HEK293 (cell line): ENCODE measurements around the gene SYT2.
"Not testable (repeated sequence)": the region's sequence is repeated elsewhere in the genome, so short reads cannot be mapped to it uniquely, and the experiment has no call there.

Experiments
- CTCF ChIA-PET: fragments of 350-600 bp; formaldehyde crosslinking; extraction: SDS; loops from one replicate; lab custom pipeline; 2021; ENCODE audit warnings: antibody characterized with exemption; lab: Yijun Ruan, JAX
- POLR2A ChIA-PET: fragments of 300-600 bp; formaldehyde crosslinking; extraction: SDS; loops from one replicate; lab custom pipeline; 2020; ENCODE audit warnings: antibody characterized with exemption, inconsistent platforms; lab: Yijun Ruan, JAX
- H3K27ac ChIP-seq: fragments of 200-500 bp; sonication (Bioruptor generic); 2 replicates; pipeline ENCODE4 v1.5.1; 2014; ENCODE audit warnings: low read depth, low read length, control low read depth, inconsistent platforms; ENCODE audit errors: extremely low read depth
- H3K36me3 ChIP-seq, 2 experiments: fragments of 200-500 bp in 1 of 2; sonication (Bioruptor generic) in 1 of 2; 1 replicate in 1 of 2; 2 replicates in 1 of 2; pipeline ENCODE4 v1.5.1; 2014 to 2017; ENCODE audit warnings: inconsistent platforms in 2 of 2, low read length in 2 of 2; ENCODE audit not compliant: control insufficient read depth in 2 of 2, insufficient read depth in 1 of 2
- H3K4me1 ChIP-seq: fragments of 200-500 bp; sonication (Bioruptor generic); 2 replicates; pipeline ENCODE4 v1.5.1; 2014; ENCODE audit warnings: mild to moderate bottlenecking, low read length, inconsistent platforms; ENCODE audit not compliant: control insufficient read depth, insufficient read depth
- H3K4me3 ChIP-seq: 2 replicates; pipeline ENCODE4 v1.5.1; 2011; ENCODE audit warnings: low read depth, mild to moderate bottlenecking, control low read depth, low read length, moderate library complexity
- H3K9me3 ChIP-seq: fragments of 200-500 bp; sonication (Bioruptor generic); 2 replicates; pipeline ENCODE4 v1.5.1; 2014; ENCODE audit warnings: low read depth, low read length, inconsistent platforms; ENCODE audit not compliant: control insufficient read depth, insufficient read depth
- AEBP2 ChIP-seq: fragments of 450-650 bp; formaldehyde crosslinking; IDR thresholded peaks from 2 replicates; pipeline ENCODE4 v1.5.1; 2016; ENCODE audit warnings: missing biosample characterization, missing genetic modification characterization, borderline replicate concordance
- GFI1B ChIP-seq: fragments of 450-650 bp; formaldehyde crosslinking; IDR thresholded peaks from 2 replicates; pipeline ENCODE4 v1.5.1; 2016; ENCODE audit warnings: missing biosample characterization, missing genetic modification characterization
- GLI2 ChIP-seq: fragments of 450-650 bp; formaldehyde crosslinking; IDR thresholded peaks from 2 replicates; pipeline ENCODE4; 2017; ENCODE audit warnings: missing biosample characterization, missing genetic modification characterization, low read depth, borderline replicate concordance
- KLF7 ChIP-seq: fragments of 450-650 bp; formaldehyde crosslinking; IDR thresholded peaks from 2 replicates; pipeline ENCODE4 v1.5.1; 2016; ENCODE audit warnings: missing biosample characterization, missing genetic modification characterization, borderline replicate concordance
- OVOL3 ChIP-seq: fragments of 450-650 bp; formaldehyde crosslinking; IDR thresholded peaks from 2 replicates; pipeline ENCODE4 v1.5.1; 2016; ENCODE audit warnings: missing biosample characterization, missing genetic modification characterization
- PRDM1 ChIP-seq: fragments of 450-650 bp; formaldehyde crosslinking; IDR thresholded peaks from 2 replicates; pipeline ENCODE4; 2016; ENCODE audit warnings: missing biosample characterization, missing genetic modification characterization
- ZBTB11 ChIP-seq: fragments of 450-650 bp; formaldehyde crosslinking; conservative IDR thresholded peaks from 2 replicates; pipeline ENCODE4 v1.5.1; 2016; ENCODE audit warnings: low read depth, missing biosample characterization, missing genetic modification characterization
- ZNF140 ChIP-seq: fragments of 450-650 bp; formaldehyde crosslinking; IDR thresholded peaks from 2 replicates; pipeline ENCODE4 v1.5.1; 2016; ENCODE audit warnings: missing biosample characterization, missing genetic modification characterization
- ZNF202 ChIP-seq: fragments of 450-650 bp; formaldehyde crosslinking; IDR thresholded peaks from 2 replicates; pipeline ENCODE4 v1.5.1; 2016; ENCODE audit warnings: missing biosample characterization, missing genetic modification characterization, borderline replicate concordance
- ZNF223 ChIP-seq: fragments of 450-650 bp; formaldehyde crosslinking; IDR thresholded peaks from 2 replicates; pipeline ENCODE4 v1.5.1; 2016; ENCODE audit warnings: missing biosample characterization, missing genetic modification characterization
- ZNF239 ChIP-seq: fragments of 450-650 bp; formaldehyde crosslinking; IDR thresholded peaks from 2 replicates; pipeline ENCODE4 v1.5.1; 2016; ENCODE audit warnings: missing biosample characterization, missing genetic modification characterization
- ZNF266 ChIP-seq: fragments of 450-650 bp; formaldehyde crosslinking; IDR thresholded peaks from 2 replicates; pipeline ENCODE4 v1.5.1; 2016; ENCODE audit warnings: missing biosample characterization, missing genetic modification characterization, low read depth
- ZNF341 ChIP-seq: fragments of 450-650 bp; formaldehyde crosslinking; IDR thresholded peaks from 2 replicates; pipeline ENCODE4; 2016; ENCODE audit warnings: low read depth, missing biosample characterization, missing genetic modification characterization
- ZNF394 ChIP-seq: fragments of 450-650 bp; formaldehyde crosslinking; IDR thresholded peaks from 2 replicates; pipeline ENCODE4 v1.5.1; 2016; ENCODE audit warnings: missing biosample characterization, missing genetic modification characterization, mild to moderate bottlenecking, moderate library complexity, borderline replicate concordance
- ZNF404 ChIP-seq: fragments of 450-650 bp; formaldehyde crosslinking; IDR thresholded peaks from 2 replicates; pipeline ENCODE4 v1.5.1; 2017; ENCODE audit warnings: missing biosample characterization, missing genetic modification characterization
- ZNF433 ChIP-seq: fragments of 450-650 bp; formaldehyde crosslinking; IDR thresholded peaks from 2 replicates; pipeline ENCODE4 v1.5.1; 2016; ENCODE audit warnings: missing biosample characterization, missing genetic modification characterization, low read depth
- ZNF510 ChIP-seq: fragments of 450-650 bp; formaldehyde crosslinking; IDR thresholded peaks from 2 replicates; pipeline ENCODE4 v1.5.1; 2018; ENCODE audit warnings: mild to moderate bottlenecking, missing genetic modification characterization, missing biosample characterization; ENCODE audit not compliant: insufficient replicate concordance
- ZNF514 ChIP-seq: fragments of 450-650 bp; formaldehyde crosslinking; IDR thresholded peaks from 2 replicates; pipeline ENCODE4 v1.5.1; 2016; ENCODE audit warnings: missing biosample characterization, missing genetic modification characterization
- ZNF555 ChIP-seq: fragments of 450-650 bp; formaldehyde crosslinking; conservative IDR thresholded peaks from 2 replicates; pipeline ENCODE4 v1.5.1; 2017; ENCODE audit warnings: missing biosample characterization, mild to moderate bottlenecking, missing genetic modification characterization, inconsistent platforms
- ZNF558 ChIP-seq: fragments of 450-650 bp; formaldehyde crosslinking; IDR thresholded peaks from 2 replicates; pipeline ENCODE4 v1.5.1; 2016; ENCODE audit warnings: missing biosample characterization, missing genetic modification characterization
- ZNF560 ChIP-seq: fragments of 450-650 bp; formaldehyde crosslinking; IDR thresholded peaks from 2 replicates; pipeline ENCODE4 v1.5.1; 2017; ENCODE audit warnings: missing biosample characterization, missing genetic modification characterization, borderline replicate concordance
- ZNF580 ChIP-seq: fragments of 450-650 bp; formaldehyde crosslinking; IDR thresholded peaks from 2 replicates; pipeline ENCODE4 v1.5.1; 2016; ENCODE audit warnings: missing biosample characterization, missing genetic modification characterization
- ZNF645 ChIP-seq: fragments of 450-650 bp; formaldehyde crosslinking; IDR thresholded peaks from 2 replicates; pipeline ENCODE4; 2016; ENCODE audit warnings: missing biosample characterization, missing genetic modification characterization
- ZNF791 ChIP-seq: fragments of 450-650 bp; formaldehyde crosslinking; IDR thresholded peaks from 2 replicates; pipeline ENCODE4 v1.5.1; 2016; ENCODE audit warnings: missing biosample characterization, missing genetic modification characterization
- ZNF837 ChIP-seq: fragments of 450-650 bp; formaldehyde crosslinking; IDR thresholded peaks from 2 replicates; pipeline ENCODE4 v1.5.1; 2016; ENCODE audit warnings: missing biosample characterization, missing genetic modification characterization

The SYT2 gene

GRCh38 chr1:202716654-202717053 is 6.4 kb upstream of the SYT2 start (continued):
- TF ChIP-seq GLI2 (tag by site-specific recombination) (no peak), PRDM1 (tag by site-specific recombination) (no peak), ZNF645 (tag by site-specific recombination) (no peak), ZNF580 (tag by site-specific recombination) (no peak), ZNF223 (tag by site-specific recombination) (no peak), ZNF837 (tag by site-specific recombination) (no peak), KLF7 (tag by site-specific recombination) (no peak), ZNF239 (tag by site-specific recombination) (no peak)

- POLR2A ChIA-PET = interaction anchor here (0.6 kb wide), 1 partner anchor 93 kb away, joined by 5 read pairs; no protein-coding TSS in a partner anchor
- not testable (repeated sequence) for H3K9me3 ChIP-seq, H3K4me3 ChIP-seq, H3K36me3 ChIP-seq, H3K4me1 ChIP-seq, H3K27ac ChIP-seq
- CTCF ChIA-PET = interaction anchor here (0.9 to 1.6 kb wide), 4 partner anchors 43 to 553 kb away, joined by 3 to 5 read pairs (median 3); no protein-coding TSS in a partner anchor
- 0 out of 2 replicates have a peak, but pooled peaks have one; percentile 33 for TF ChIP-seq ZNF514 (tag by site-specific recombination)
- peak; percentile 27; the same call in 1 of the 2 replicates for TF ChIP-seq OVOL3 (tag by site-specific recombination)
- peak; percentile 73 for TF ChIP-seq ZNF266 (tag by site-specific recombination)
- 0 out of 2 replicates have a peak, but pooled peaks have one; percentile 63 for TF ChIP-seq ZNF580 (tag by site-specific recombination)
- TF ChIP-seq ZNF341 = peak; percentile 27; the same call in 1 of the 2 replicates
- peak; percentile 82 for TF ChIP-seq ZNF433 (tag by site-specific recombination)
- 0 out of 2 replicates have a peak, but pooled peaks have one; percentile 36 for TF ChIP-seq ZNF404 (tag by site-specific recombination)
- TF ChIP-seq GFI1B = 0 out of 2 replicates have a peak, but pooled peaks have one; percentile 37
- peak; percentile 60; the same call in 1 of the 2 replicates for TF ChIP-seq ZNF140 (tag by site-specific recombination)
- peak; percentile 49; the same call in 1 of the 2 replicates for TF ChIP-seq ZNF560 (tag by site-specific recombination)
- 0 out of 2 replicates have a peak, but pooled peaks have one; percentile 49 for TF ChIP-seq ZNF202
- peak; percentile 80 for TF ChIP-seq ZNF510 (tag by site-specific recombination)
- TF ChIP-seq AEBP2 = 0 out of 2 replicates have a peak, but pooled peaks have one; percentile 38
- peak; percentile 91 for TF ChIP-seq ZNF394
- TF ChIP-seq ZNF558 (tag by site-specific recombination) = peak; percentile 60; the same call in 1 of the 2 replicates
- peak; percentile 83 for TF ChIP-seq ZNF555
- TF ChIP-seq ZNF791 (tag by site-specific recombination) = peak; percentile 54; the same call in 1 of the 2 replicates
- peak; percentile 78 for TF ChIP-seq ZBTB11 (tag by site-specific recombination)
These were observed 3.9 kb upstream of the SYT2 start for GRCh38 chr1:202714202-202714601.
